OCI-LY3 (cell line): Measurements from ENCODE around the gene USP22.

Experiments used
- H2AFZ ChIP-seq: fragments of 200-600, 300-600 bp; shearing (Covaris generic); 2 replicates; pipeline ENCODE4 v1.6.0; 2014; ENCODE audit warnings: antibody characterized with exemption, low read depth, low read length
- H3K27ac ChIP-seq: fragments of 200-600, 300-600 bp; sonication (generic); 2 replicates; pipeline ENCODE4 v1.5.1; 2014; ENCODE audit warnings: mild to moderate bottlenecking, low read length, moderate library complexity, mixed read lengths
- H3K27me3 ChIP-seq: fragments of 200-600, 300-600 bp; sonication (generic); 2 replicates; pipeline ENCODE4 v1.6.1; 2014; ENCODE audit warnings: low read depth, low read length, mixed read lengths
- H3K36me3 ChIP-seq: fragments of 200-600, 300-600 bp; sonication (generic); replicated peaks from 2 replicates; pipeline ENCODE3; 2014; ENCODE audit warnings: low read depth, low read length, mixed read lengths
- H3K4me1 ChIP-seq: fragments of 300-600, 200-600 bp; sonication (generic); 2 replicates; pipeline ENCODE4 v1.6.1; 2014; ENCODE audit warnings: low read length, mixed read lengths
- H3K4me2 ChIP-seq: fragments of 200-600, 300-600 bp; sonication (generic); 2 replicates; pipeline ENCODE4 v1.6.1; 2014; ENCODE audit warnings: low read length, mixed read lengths
- H3K4me3 ChIP-seq: fragments of 300-600, 200-600 bp; sonication (generic); 2 replicates; pipeline ENCODE4 v1.5.1; 2014; ENCODE audit warnings: antibody characterized with exemption, mild to moderate bottlenecking, low read length, moderate library complexity
- H3K79me2 ChIP-seq: fragments of 300-600, 200-600 bp; shearing (Covaris generic); 2 replicates; pipeline ENCODE4 v1.6.1; 2014; ENCODE audit warnings: mild to moderate bottlenecking, low read length, mixed read lengths
- H3K9ac ChIP-seq: fragments of 300-600, 200-600 bp; shearing (Covaris generic); 2 replicates; pipeline ENCODE4 v1.6.0; 2014; ENCODE audit warnings: mild to moderate bottlenecking, low read length, moderate library complexity
- H3K9me3 ChIP-seq: fragments of 200-600, 300-600 bp; shearing (Covaris generic); 2 replicates; pipeline ENCODE4 v1.6.1; 2014; ENCODE audit warnings: low read length, mixed read lengths; ENCODE audit not compliant: insufficient read depth
- H4K20me1 ChIP-seq: fragments of 200-600, 300-600 bp; sonication (generic); 2 replicates; pipeline ENCODE4 v1.6.1; 2016; ENCODE audit warnings: low read length, mixed read lengths; ENCODE audit not compliant: insufficient read depth
- EZH2phosphoT487 ChIP-seq: fragments of 200-600 bp; shearing (Covaris generic); IDR thresholded peaks from 2 replicates; pipeline ENCODE4 v1.6.1; 2018; ENCODE audit warnings: antibody characterized with exemption, mixed run types, low read depth
- TF ChIP-seq, protein P1 (sequence below): fragments of 200-600, 300-600 bp; sonication (generic); IDR thresholded peaks from 2 replicates; pipeline ENCODE4 v1.5.1; 2014; ENCODE audit warnings: antibody characterized with exemption, low read length, low read depth

USP22 gene

DNA sequence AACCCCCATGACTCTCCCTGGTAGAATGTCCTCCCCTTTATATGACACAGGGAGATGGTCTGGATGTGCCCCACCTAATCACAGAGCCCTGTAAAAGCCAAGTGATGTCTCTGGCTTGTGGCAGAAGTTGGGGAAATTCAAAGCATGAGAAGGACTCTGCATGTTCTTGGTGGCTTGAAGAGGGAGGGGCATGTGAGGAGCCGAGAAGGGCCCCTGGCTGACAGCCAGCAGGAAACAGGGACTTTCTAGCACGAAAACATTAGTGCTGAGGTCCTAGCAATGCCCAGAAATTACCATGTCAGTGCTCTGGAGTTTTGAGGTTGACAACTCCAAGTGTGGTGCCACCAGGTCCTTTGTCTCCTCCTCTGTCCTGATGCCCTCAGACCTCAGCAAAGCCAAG lies 75.9 kb downstream of the USP22 start:
- H3K4me2 ChIP-seq, result peak overlapping the region; percentile 9; the same call in 1 of the 2 replicates
- H3K79me2 ChIP-seq, result no peaks in the 10 kb centered on the region
- no peaks in the 10 kb centered on the region for H3K27me3 ChIP-seq
- H3K9me3 ChIP-seq, result no peaks in the 10 kb centered on the region
- TF ChIP-seq, protein P1, sequence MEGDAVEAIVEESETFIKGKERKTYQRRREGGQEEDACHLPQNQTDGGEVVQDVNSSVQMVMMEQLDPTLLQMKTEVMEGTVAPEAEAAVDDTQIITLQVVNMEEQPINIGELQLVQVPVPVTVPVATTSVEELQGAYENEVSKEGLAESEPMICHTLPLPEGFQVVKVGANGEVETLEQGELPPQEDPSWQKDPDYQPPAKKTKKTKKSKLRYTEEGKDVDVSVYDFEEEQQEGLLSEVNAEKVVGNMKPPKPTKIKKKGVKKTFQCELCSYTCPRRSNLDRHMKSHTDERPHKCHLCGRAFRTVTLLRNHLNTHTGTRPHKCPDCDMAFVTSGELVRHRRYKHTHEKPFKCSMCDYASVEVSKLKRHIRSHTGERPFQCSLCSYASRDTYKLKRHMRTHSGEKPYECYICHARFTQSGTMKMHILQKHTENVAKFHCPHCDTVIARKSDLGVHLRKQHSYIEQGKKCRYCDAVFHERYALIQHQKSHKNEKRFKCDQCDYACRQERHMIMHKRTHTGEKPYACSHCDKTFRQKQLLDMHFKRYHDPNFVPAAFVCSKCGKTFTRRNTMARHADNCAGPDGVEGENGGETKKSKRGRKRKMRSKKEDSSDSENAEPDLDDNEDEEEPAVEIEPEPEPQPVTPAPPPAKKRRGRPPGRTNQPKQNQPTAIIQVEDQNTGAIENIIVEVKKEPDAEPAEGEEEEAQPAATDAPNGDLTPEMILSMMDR, result no peak
- no peak for TF ChIP-seq EZH2phosphoT487
- peaks cover 36% of the 10 kb centered on the region for H3K4me1 ChIP-seq
- no peak overlapping the region for H3K4me3 ChIP-seq
- H2AFZ ChIP-seq, result no peak overlapping the region
- no peaks in the 10 kb centered on the region for H3K36me3 ChIP-seq
- H3K27ac ChIP-seq, result no peak overlapping the region
- H4K20me1 ChIP-seq, result no peaks in the 10 kb centered on the region
- no peak overlapping the region for H3K9ac ChIP-seq

DNA sequence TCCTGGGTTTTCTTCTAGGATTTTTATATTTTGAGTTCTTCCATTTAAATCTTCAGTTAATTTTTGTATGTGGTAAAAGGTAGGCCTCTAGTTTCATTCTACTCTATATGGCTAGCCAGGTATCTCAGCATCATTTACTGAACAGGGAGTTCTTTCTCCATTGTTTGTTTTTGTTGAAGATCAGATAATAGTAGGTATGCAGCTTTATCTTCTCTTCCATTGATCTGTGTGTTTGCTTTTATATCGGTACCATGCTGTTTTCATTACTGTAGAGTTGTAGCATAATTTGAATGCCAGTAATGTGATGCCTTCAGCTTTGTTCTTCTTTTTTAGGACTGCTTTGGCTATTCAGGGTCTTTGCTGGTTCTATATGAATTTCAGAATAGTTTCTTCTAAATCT lies 77.3 kb downstream of the USP22 start:
- peaks cover 36% of the 10 kb centered on the region for H3K4me1 ChIP-seq
- no peak overlapping the region for H3K27ac ChIP-seq
- no peak overlapping the region for H3K9ac ChIP-seq
- no peaks in the 10 kb centered on the region for H4K20me1 ChIP-seq
- no peaks in the 10 kb centered on the region for H3K36me3 ChIP-seq
- H3K4me2 ChIP-seq, result no peak overlapping the region
- no peaks in the 10 kb centered on the region for H3K27me3 ChIP-seq
- no peak overlapping the region for H2AFZ ChIP-seq
- H3K79me2 ChIP-seq, result no peaks in the 10 kb centered on the region
- H3K9me3 ChIP-seq, result no peaks in the 10 kb centered on the region
- TF ChIP-seq, protein P1, result no peak
- TF ChIP-seq EZH2phosphoT487, result no peak
- H3K4me3 ChIP-seq, result no peak overlapping the region

DNA sequence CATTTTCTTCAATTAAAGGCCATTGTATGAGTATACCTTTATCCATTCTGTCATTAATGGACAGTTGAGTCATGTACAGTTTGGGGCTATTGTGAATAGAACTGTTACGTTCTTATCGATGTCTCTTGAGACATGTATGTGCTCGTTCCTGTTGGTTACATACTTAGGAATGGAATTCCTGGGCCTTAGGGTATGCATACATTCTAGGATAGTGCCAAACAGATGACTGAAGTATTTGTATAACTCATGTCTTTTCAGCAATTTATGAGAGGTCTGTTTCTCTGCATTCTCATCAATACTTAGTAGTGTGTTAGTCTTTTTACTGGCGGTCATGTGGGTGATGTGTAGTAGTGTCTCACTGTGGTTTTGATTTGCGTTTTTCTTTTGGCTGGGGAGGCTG lies 81.2 kb downstream of the USP22 start:
- Histone ChIP-seq H3K4me1 (peaks cover 10% of the 10 kb centered on the region), H2AFZ (no peak overlapping the region), H4K20me1 (no peaks in the 10 kb centered on the region), H3K27me3 (no peaks in the 10 kb centered on the region), H3K9me3 (no peaks in the 10 kb centered on the region), H3K4me2 (no peak overlapping the region), H3K36me3 (no peaks in the 10 kb centered on the region), H3K9ac (no peak overlapping the region), H3K27ac (no peak overlapping the region), H3K79me2 (no peaks in the 10 kb centered on the region), H3K4me3 (no peak overlapping the region)
- TF ChIP-seq, protein P1, result no peak
- no peak for TF ChIP-seq EZH2phosphoT487

DNA sequence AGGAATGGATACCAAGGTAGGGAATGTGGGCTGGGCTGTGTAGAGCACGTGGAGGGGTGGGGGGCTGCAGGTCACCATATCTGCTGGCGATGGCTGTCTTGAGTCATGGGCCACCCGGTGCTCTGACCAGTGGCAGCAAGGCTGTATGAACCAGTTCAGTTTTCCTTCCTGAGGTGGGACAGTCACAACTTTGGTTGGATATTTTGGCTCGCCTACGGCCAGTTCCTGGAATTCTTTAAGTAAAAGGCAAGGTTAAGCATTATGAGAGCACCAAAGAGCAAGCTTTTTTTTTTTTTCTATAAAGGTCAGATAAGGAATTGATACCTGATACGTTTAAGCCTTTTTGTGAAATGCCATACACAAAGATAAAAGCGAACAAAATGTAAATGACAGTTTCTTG lies 81.9 kb downstream of the USP22 start:
- H3K4me1 ChIP-seq, result peaks cover 9% of the 10 kb centered on the region

More for the DNA sequence above, 81.9 kb downstream of the USP22 start:
- Histone ChIP-seq H3K4me2 (no peak overlapping the region), H3K4me3 (no peak overlapping the region), H3K27ac (no peak overlapping the region), H3K27me3 (no peaks in the 10 kb centered on the region), H3K79me2 (no peaks in the 10 kb centered on the region), H4K20me1 (no peaks in the 10 kb centered on the region), H3K36me3 (no peaks in the 10 kb centered on the region), H3K9me3 (no peaks in the 10 kb centered on the region), H3K9ac (no peak overlapping the region), H2AFZ (no peak overlapping the region)
- TF ChIP-seq, protein P1, result no peak
- no peak for TF ChIP-seq EZH2phosphoT487
